B cell (primary cell): Measurements from ENCODE around the gene C4orf33.

ENCODE experiments used
- CTCF ChIP-seq: fragments of 200-600 bp; IDR thresholded peaks from one replicate; pipeline ENCODE4 v1.8.0; 2022; ENCODE audit warnings: antibody characterized with exemption, mild to moderate bottlenecking
- EZH2 ChIP-seq: IDR thresholded peaks from 2 replicates; pipeline ENCODE4 v1.6.1; 2012; ENCODE audit warnings: borderline replicate concordance, low read depth, mild to moderate bottlenecking, moderate library complexity, low read length; ENCODE audit not compliant: insufficient read depth, poor library complexity, severe bottlenecking

GRCh38 chr4:129109965-129110824 is 14.2 kb downstream of the C4orf33 start:
- TF ChIP-seq EZH2 (no peak), CTCF (no peak)
